Activated gamma-delta T cell treated with anti-CD3 and anti-CD28 coated beads, Interleukin-2, amount 50 U/mL, for 16 hours (primary cell): Measurements from ENCODE around the gene SLC4A7.
"Not testable (repeated sequence)": the region's sequence is repeated elsewhere in the genome, so short reads cannot be mapped to it uniquely, and the experiment has no call there.

ENCODE experiments used
- DNase-seq: peaks from one replicate; pipeline ENCODE4 v3.0.0-alpha.2; 2020; ENCODE audit warnings: low read depth

The SLC4A7 gene

DNA sequence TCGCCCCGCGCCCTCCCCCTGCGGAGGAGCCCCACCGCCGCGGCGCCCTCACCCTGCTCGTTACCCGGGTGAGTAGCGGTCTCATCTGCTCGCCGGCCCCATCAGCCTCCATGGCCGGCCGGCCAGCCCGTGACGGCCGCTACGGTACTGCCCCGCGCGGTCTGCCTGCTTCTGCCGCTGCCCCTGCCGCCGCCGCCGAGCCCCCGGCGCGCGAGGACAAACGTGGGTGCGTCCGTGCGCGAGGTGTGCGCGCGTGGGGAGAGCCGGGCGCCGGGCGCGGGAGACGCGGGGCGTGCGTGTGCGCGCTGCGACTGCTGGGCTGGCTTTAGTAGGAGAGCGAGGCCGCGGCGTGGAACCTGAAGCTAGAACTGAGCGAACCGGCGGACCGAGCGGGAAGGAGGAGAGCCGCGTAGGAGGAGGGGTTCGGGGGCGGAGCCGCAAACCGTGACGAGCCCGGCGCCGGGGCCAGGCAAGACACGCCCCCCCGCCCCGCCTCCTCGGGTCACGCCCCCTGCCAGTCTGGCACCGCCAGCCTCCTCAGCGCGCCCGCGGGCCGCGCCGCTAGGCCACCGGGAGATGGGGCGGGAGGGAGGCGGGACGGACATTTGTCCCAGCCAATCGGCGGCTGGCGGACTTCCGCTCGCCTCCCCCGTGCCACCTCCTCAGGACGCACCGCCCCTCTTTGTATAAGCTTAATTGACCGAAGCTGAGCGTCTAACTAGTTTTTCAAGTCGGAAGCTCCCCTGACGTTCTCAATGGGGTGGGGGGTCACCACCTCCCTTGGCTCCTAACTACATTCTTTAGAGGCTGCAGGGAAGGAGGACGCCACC is at the start of gene SLC4A7:
Gene SLC4A7, minus strand, starts transcription at position 370 of the 830 bp plus-strand sequence. Its CDS starts 258 bp downstream, at position 112.
- peak; percentile 99 for DNase-seq

DNA sequence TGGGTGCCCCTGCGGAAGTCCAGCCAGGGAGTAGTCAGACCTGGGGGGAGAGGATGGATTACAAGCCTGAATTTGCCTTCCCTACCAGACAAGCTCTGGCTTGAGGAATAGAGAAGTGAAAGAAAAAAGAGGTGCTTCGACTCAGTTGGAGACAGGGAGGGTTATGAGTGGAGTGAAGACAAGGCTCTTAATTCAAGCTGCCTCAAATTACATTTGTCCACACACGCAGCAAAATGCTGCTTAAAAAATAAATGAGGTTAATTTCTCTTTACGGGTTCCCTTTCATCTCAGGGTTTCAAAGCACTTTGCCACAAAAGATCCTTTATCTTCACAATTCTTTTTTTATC is 49.0 kb upstream of the SLC4A7 start:
- no peak for DNase-seq

DNA sequence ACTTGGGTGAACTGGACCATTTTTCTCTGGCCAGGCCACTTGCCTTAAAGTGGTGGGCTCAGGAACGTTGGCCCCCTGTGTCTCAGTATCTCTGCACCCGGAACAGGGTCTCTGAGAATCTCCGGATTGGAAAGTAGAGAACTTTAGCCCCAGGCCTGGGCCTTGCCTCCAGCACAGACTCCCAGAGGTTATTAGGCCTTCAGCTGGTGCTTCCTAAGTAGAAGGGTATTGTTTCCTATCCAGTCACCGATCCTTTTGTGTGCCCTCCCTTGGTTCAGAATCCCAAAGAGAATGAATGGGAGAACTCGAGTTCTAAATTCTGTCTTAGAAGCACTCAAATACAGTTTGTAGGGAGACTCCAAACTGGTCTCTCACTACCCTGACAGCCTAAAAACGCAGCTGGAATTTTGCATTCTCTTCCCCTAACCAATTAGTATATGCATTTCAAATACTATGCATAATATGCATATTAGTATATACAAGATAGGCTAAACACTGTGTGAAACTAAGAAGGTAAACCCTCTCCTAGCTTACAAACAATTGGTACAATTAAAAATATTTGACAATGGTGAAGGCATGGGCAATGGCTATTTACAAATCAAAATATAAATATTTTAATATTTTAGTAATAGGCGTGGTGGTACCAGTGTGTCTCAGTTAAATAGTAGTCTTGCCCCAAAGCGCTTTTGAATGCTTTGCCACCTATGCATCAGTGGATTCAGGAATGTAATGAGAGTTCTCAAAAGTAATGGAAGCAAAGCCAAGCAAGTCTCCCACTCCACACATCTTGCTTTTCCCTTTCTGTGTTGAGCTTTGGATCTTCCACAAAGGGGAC is 48.5 kb upstream of the SLC4A7 start:
- no peak for DNase-seq

DNA sequence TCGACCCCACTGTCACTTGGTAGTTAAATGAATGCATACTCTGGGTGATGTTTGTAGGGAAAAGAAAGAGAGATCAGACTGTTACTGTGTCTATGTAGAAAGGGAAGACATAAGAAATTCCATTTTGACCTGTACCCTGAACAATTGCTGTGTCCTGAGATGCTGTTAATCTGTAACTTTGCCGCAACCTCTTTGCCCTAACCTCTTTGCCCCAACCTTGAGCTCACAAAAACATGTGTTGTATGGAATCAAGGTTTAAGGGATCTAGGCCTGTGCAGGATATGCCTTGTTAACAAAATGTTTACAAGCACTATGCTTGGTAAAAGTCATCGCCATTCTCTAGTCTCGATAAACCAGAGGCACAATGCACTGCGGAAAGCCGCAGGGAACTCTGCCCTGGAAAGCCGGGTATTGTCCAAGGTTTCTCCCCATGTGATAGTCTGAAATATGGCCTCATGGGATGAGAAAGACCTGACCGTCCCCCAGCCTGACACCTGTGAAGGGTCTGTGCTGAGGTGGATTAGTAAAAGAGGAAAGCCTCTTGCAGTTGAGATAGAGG is 47.1 kb upstream of the SLC4A7 start:
- not testable (repeated sequence) for DNase-seq

- no peak for DNase-seq
Observed at GRCh38 chr3:27528791-27529190, 44.6 kb upstream of the SLC4A7 start.

GRCh38 chr3:27526614-27527315 is 42.6 kb upstream of the SLC4A7 start:
- no peak for DNase-seq

DNA sequence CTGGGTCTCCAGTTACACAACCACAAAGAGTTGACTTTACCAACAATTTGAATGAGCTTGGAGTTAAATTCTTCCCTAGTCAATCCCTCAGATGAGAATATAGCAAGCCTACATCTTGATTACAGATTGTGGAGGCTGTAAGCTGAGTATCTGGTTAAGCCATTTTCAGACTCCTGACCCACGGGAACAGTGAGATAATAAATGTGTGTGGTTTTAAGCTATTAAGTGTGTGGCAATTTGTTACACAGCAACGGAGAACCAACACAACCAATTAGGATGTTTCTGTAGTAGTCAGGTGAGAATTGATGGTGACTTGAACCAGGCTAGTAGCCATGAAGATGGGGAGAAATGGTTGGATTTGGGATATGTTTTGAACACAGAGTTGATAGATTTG is 37.7 kb upstream of the SLC4A7 start:
- DNase-seq = no peak

GRCh38 chr3:27521179-27521871 is 37.1 kb upstream of the SLC4A7 start:
- DNase-seq = no peak

GRCh38 chr3:27511724-27512422 is 27.7 kb upstream of the SLC4A7 start:
- no peak for DNase-seq

GRCh38 chr3:27509376-27509775 is 25.2 kb upstream of the SLC4A7 start:
- DNase-seq = no peak

DNA sequence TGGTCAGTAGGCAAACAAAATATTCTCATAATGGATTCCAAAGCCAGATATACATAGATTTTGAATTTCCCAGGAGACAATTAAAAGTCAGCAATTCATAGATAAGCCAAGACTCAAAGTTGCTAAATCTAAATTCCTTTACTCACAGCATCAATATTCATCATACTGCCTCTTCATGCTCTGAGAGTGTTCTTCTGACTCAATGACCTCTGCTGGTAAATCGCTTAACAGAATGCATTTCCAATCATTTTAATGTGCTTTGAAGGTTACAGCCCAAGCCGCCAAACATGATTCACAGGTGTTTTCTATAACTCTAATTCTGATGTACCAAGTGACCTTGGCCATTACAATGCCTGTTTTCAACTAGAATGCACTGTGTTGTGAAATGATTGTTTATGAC is 24.2 kb upstream of the SLC4A7 start:
- DNase-seq = no peak

DNA sequence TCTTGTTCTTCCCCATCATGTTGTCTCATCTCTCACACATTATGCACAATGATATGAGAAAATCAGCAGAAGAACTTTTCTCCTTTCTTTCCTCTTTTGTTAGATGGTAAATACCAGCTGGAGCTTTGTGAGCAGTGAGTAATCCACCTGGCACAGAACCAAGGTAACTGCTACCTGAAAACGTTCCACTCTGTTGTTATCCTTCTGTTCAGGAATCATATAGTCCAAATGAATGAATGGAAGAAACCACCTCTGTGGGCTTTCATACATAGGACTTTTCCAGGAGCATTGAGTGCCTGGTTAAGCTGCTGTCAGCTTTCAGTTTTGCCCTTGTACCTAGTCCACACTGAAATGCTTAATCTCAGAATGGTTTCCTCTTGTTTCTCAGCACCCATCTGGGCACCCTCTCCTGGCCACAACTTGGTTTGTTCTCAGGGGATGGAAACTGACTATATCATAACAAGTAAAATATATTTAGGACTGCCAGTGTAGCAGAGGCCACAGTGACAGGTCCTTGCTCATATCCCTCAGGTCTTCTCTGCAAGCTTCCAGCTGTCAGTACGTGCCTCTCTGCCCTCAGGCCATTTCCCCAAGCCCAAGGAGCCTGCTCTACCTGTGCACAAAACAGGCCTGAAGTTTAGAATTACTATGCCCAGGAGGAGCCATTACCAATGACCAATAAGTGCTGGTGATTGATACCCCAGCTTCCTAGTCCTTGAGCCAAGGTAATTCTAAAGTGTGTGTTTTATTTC is 23.5 kb upstream of the SLC4A7 start:
- no peak for DNase-seq

GRCh38 chr3:27507111-27507510 is 22.9 kb upstream of the SLC4A7 start:
- DNase-seq = no peak

DNA sequence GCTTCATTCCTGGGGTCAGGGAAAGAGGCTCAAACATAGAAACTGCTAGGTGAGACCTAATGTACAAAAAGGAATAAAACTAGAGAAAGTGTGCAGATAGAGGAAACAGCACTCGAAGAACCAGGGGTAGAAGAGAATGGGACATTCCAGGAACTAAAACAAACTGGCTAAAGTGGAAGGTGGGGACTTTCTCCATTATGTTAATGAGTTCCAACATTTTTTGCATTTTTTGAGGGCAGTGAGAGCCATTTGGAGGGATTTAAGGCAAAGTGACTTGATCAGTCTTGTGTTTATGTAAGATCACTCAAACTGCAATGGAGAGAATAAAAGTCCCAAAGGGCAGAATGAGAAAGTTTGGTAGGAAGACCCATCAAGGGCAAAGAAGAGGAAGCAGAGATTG is 20.6 kb upstream of the SLC4A7 start:
- DNase-seq = no peak

DNA sequence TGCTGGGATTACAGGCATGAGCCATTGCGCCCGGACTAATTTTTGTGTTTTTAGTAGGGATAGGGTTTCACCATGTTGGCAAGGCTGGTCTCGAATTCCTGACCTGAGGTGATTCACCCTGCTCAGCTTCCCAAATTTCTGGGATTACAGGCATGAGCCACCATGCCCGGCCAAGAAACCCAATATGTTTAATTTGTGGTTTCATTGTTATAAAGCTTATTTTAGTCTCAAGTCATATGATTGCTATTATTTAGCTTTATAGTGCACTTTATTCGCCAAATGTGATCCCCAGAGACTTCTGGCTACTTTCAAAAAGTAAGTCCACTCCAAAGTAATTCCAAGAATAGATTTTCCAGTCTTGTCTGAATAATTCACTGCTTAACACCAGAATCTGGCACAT is 19.3 kb upstream of the SLC4A7 start:
- no peak for DNase-seq

DNA sequence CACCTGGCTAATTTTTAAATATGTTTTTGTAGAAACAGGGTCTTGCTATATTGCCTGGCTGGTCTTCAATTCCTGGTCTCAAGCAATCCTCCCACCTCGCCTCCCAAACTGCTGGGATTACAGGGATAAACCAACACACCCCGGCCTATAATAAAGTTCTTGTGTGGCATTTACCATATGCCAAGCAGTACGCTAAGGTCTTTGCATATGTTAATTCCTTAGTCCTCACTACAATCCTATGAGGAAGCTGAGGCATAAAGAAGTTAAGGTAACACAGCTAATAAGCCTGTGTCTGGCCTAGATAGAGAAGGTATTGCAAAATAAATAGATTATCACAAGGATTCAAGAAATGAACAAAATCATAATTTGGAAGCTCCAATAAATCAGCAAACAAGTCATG is 17.6 kb upstream of the SLC4A7 start:
- DNase-seq = no peak

- no peak for DNase-seq
Observed at GRCh38 chr3:27500986-27501385, 16.8 kb upstream of the SLC4A7 start.

- no peak for DNase-seq
Observed at GRCh38 chr3:27500035-27500434, 15.9 kb upstream of the SLC4A7 start.

DNA sequence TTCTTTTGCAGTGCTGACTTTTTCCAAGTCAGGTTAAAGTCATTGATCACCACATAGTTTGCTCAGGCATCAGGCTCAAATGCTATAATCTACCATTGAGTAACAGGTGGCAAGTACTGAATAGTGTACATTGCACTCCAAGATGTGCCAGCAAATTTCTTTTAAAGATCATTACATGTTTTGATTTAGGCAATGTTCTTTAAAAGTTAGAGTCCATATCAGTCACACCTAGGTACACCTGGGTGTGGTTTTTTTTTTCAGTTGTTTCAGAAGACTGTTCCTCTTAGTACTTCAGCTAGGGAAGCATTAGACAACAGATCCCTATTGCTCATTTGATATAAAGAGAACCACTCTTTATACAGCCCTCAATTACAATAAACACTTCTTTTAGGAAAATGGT is 10.6 kb upstream of the SLC4A7 start:
- no peak for DNase-seq

DNA sequence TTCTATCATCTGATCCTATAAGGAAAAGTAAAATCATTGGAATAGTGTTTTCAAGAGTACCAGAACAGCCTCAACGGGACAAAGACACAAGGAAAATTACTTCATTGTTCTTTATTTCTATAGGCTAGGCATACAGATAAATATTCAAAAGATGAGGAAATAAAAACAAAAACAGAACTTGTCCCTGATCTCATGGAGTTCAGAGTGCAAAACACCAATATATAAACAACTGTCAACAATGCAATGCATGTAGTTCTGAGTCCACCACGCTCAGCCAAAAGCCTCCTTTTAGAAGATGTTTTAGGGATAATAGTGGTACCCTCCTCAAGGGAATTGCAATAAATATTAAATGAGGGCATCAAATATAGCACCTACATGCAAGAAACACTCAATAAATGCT is 4.6 kb upstream of the SLC4A7 start:
- DNase-seq = no peak
